ENCODE data around the gene TAS2R31. TPM values are rescaled to one million over a fixed set of nuclear protein-coding genes. Genes with fewer than 3 reads are reported as not detected.

TAS2R31 gene
- total and polyA plus RNA-seq, 10 of the 15 experiments (the other 5 are each of a cell fraction or from before 2014, with no cell fraction given) = 0.09 to 4.9 (median 0.77) TPM

GRCh38 chr12:10986812-10987211, 44.4 kb downstream of the TAS2R31 start, which contains the start of gene TAS2R50 (continued):
- no peak for TF ChIP-seq PRDM15 (CRISPR knock-in tag; IDR thresholded peaks at IDR 0.05)

DNA sequence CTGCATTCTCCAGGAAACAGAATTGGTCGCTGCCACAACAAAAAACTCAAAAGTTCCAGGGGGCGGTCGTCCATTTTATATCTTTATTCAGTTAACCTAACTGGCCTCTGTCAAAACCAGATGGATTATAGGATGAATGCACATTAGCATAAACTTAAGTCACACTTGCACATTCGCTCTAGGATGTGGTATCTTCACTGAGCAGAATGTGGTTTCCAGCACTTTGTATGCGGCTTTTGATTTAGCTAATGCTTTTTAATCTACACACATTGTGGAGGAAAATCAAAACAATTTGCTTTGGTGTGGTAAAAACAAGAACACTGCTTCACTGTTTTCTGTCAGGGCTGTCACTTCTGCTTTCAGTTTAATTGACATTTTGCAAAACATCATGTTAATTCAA, 49.0 kb downstream of the TAS2R31 start:
- Histone ChIP-seq H3K4me1 (ENCODE audit: control insufficient read depth, insufficient read depth, low read length) (no peaks in the 10 kb centered on the region), H3K9me3 (replicated peaks; ENCODE audit: control insufficient read depth, insufficient read depth, low read length) (no peaks in the 10 kb centered on the region), H2AFZ (ENCODE audit: control insufficient read depth, low read depth, low read length) (no peak overlapping the region), H3K27ac (ENCODE audit: control insufficient read depth, insufficient read depth) (no peak overlapping the region), H3K9ac (ENCODE audit: control insufficient read depth, insufficient read depth, low read length) (no peak overlapping the region), H3K36me3 (ENCODE audit: control insufficient read depth in 2 of 2, insufficient read depth in 2 of 2, low read length in 1 of 2) (no peaks in the 10 kb centered on the region), H3K4me2 (ENCODE audit: control insufficient read depth, insufficient read depth) (no peak overlapping the region), H3K79me2 (ENCODE audit: control insufficient read depth, insufficient read depth, low read length) (no peaks in the 10 kb centered on the region), H3K27me3 (replicated peaks in 1 of 2; ENCODE audit: control insufficient read depth in 2 of 2, insufficient read depth in 2 of 2, low read length in 1 of 2) (no peaks in the 10 kb centered on the region), H3K4me3 (no peak overlapping the region), H4K20me1 (ENCODE audit: control insufficient read depth, insufficient read depth) (no peaks in the 10 kb centered on the region; the same call in 1 of the 2 replicates)
- FAIRE-seq (no peak), ATAC-seq (peak; percentile 82), DNase-seq (ENCODE audit: low read depth, low spot score) (peak; percentile 21)
- intact Hi-C loops (cut with micrococcal nuclease; ENCODE audit: unreplicated experiment) = no loop called here
- ChIA-PET CTCF (interaction anchor here (1.1 kb wide), 1 partner anchor 13 kb away, joined by 3 read pairs; no protein-coding TSS in a partner anchor), RAD21 (ENCODE audit: unreplicated experiment) (no interaction called here), SMC1A (ENCODE audit: uncharacterized antibody, unreplicated experiment) (no interaction called here), POLR2A (interaction anchor here (0.7 kb wide), 1 partner anchor 151 kb away, joined by 4 read pairs; no protein-coding TSS in a partner anchor)
- no TSS peak for BruUV-seq (replicated peaks)
- in situ Hi-C loops (cut with MboI) = no loop called here
- WGBS (ENCODE audit: insufficient coverage, insufficient replicate concordance, low lambda C conversion rate, missing lambda C conversion rate) = 69% methylated on average over 5 of the region's 5 CpGs
- TF ChIP-seq ZSCAN29 (IDR thresholded peaks at IDR 0.05) = no peak
- no peak for TF ChIP-seq GABPA (IDR thresholded peaks at IDR 0.05; ENCODE audit: low read depth)
- TF ChIP-seq MTA2 (IDR thresholded peaks at IDR 0.05; ENCODE audit: low read depth) = peak; percentile 73
- TF ChIP-seq ATF2 (IDR thresholded peaks at IDR 0.05; ENCODE audit: low read length) = peak; percentile 45; the same call in 1 of the 2 replicates
- TF ChIP-seq IRF4 (IDR thresholded peaks at IDR 0.05; ENCODE audit: low read depth, low read length) = 0 out of 2 replicates have a peak, but pooled peaks have one; percentile 8
- peak; percentile 42; the same call in 1 of the 2 replicates for TF ChIP-seq SPI1 (IDR thresholded peaks at IDR 0.05; ENCODE audit: borderline replicate concordance, insufficient read depth, low read depth, low read length)
- TF ChIP-seq BHLHE40 (IDR thresholded peaks at IDR 0.05; ENCODE audit: borderline replicate concordance in 1 of 2, low read depth in 2 of 2, low read length in 1 of 2) = peak; percentile 35 to 52; a peak in 1 of 4 replicates
- TF ChIP-seq E2F8 (IDR thresholded peaks at IDR 0.05; ENCODE audit: low read depth, partially characterized antibody) = no peak
- TF ChIP-seq TCF7 (IDR thresholded peaks at IDR 0.05; ENCODE audit: borderline replicate concordance) = peak; percentile 91
- TF ChIP-seq MXI1 (IDR thresholded peaks at IDR 0.05; ENCODE audit: low read depth, low read length) = no peak
- TF ChIP-seq JUNB (IDR thresholded peaks at IDR 0.05) = peak; percentile 56; the same call in 1 of the 2 replicates
- TF ChIP-seq SMC3 (IDR thresholded peaks at IDR 0.05; ENCODE audit: borderline replicate concordance, low read length) = no peak
